ENCODE data around the gene SAE1.

Gene SAE1

GRCh38 chr19:47228168-47228936, 97.7 kb downstream of the SAE1 start:
- no peaks in the 10 kb centered on the region for H3K9me3 Mint-ChIP-seq
- H3K4me1 Mint-ChIP-seq, result peaks cover 32% of the 10 kb centered on the region
- H3K4me3 Mint-ChIP-seq, result no peak overlapping the region
- H3K27ac Mint-ChIP-seq, result peak overlapping the region; percentile 96
- ATAC-seq (peak; percentile 38), DNase-seq (ENCODE audit: low spot score in 2 of 2) (peak; percentile 47 to 84)
- peaks cover 43% of the 10 kb centered on the region for H3K36me3 Mint-ChIP-seq

DNA sequence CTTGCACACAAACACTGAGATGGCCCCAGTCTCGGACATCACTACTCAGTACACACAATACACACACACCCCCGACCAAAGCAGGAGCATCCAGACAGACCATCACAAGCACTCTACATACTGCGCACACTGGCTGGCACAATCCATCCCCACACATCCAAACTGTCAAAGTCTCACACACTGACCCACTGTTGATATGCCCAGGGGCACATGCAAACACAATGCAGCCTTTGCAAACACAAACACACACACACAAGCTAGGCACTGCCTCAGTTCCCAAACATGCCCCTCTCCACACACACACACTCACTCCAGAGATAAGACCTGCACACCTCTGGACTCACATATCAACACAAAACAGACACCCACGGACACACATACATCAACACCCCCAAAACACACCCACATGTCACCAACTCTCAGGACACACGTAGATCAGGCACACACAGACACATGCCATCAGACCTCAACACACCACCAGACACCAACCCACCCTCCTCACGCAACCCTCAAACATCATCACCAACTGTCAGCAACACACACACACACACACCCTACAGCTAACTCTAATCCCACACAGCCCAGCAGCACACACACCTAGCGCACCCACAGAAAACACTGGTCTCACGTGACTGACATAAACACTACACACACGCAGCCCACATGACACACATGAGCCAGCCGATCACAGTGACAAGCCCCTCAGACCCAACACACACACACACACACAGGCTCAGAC, 98.5 kb downstream of the SAE1 start:
- DNase-seq (ENCODE audit: low spot score in 2 of 2) (peak; percentile 7 to 64), ATAC-seq (no peak)
- H3K9me3 Mint-ChIP-seq, result no peaks in the 10 kb centered on the region
- no peak overlapping the region for H3K4me3 Mint-ChIP-seq
- H3K36me3 Mint-ChIP-seq, result peaks cover 37% of the 10 kb centered on the region
- H3K27ac Mint-ChIP-seq, result no peak overlapping the region
- H3K4me1 Mint-ChIP-seq, result peaks cover 32% of the 10 kb centered on the region

DNA sequence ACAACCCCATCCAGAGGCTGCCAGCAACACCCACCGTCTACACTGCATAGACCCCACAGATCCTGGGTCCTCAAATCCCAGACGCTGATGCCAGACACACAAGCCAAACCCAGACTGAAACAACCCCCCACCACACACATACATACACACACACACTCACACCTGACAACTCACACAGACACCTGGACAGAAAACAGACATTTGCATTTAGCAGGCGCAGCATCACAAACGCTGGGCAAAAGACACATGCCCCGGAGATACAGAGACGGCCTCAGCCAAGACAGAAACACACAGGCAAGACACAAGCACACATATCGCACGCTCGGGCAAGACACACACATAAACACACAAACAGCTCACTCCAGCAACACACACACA, 99.0 kb downstream of the SAE1 start:
- Mint-ChIP-seq H3K4me1 (peaks cover 32% of the 10 kb centered on the region), H3K9me3 (no peaks in the 10 kb centered on the region), H3K36me3 (peaks cover 37% of the 10 kb centered on the region), H3K4me3 (no peak overlapping the region), H3K27ac (no peak overlapping the region)
- ATAC-seq, result no peak
- DNase-seq (ENCODE audit: low spot score in 2 of 2), result peak in 1 of 2 donors; percentile 69

DNA sequence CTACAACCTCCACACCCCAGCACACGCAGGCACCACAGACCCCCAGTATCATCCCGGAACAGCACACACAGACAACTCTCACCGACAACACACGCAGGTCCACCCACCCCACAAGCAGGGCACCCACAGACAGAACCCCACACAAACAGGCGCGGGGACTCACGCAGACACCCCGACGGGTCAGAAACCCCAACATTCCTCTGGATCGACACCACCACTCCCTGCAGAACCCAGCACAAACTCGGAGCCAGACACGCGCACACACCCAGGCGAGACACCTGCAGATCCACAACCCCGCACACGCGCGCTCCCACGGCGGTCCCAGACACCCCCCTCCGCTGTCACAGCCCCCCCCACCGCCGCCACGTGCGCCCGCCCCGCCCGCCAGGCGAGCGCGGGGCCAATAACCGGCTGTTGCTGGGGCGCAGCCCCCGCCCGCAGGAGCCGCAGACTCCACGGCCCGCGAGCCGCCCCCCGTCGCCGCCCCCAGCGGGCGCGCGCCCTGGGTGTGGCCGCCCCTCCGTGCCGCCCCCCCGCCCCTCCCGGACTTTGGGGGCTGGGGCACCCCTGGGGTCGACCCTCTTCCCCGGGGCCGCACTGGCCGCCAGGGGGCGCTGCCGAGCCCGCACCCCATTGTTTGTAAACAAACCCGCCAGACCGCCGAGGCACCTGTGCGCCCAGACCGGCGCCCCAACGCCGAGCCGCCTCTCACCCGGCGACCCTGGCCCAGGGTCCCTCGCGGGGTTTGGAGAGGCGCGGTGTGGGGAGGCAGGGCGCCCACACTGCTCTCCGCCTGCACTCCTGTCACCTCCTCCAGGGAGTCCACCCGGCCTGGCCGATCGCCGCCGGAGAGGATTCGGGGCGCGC, 99.7 kb downstream of the SAE1 start:
- H3K36me3 Mint-ChIP-seq, result peaks cover 32% of the 10 kb centered on the region
- peaks cover 31% of the 10 kb centered on the region for H3K4me1 Mint-ChIP-seq
- H3K4me3 Mint-ChIP-seq, result no peak overlapping the region
- ATAC-seq, result peak; percentile 31
- no peaks in the 10 kb centered on the region for H3K9me3 Mint-ChIP-seq
- peak; percentile 86 to 96 for DNase-seq (ENCODE audit: low spot score in 2 of 2)
- no peak overlapping the region for H3K27ac Mint-ChIP-seq

- no peak within 1 kb of the TSS for H3K4me3 Mint-ChIP-seq
- H3K4me1 Mint-ChIP-seq, result peaks cover 26% of the 10 kb centered on the region
- peaks cover 27% of the 10 kb centered on the region for H3K36me3 Mint-ChIP-seq
- peak within 1 kb of the TSS; percentile 46 for H3K27ac Mint-ChIP-seq
- ATAC-seq, result no peak
- DNase-seq (ENCODE audit: low spot score in 2 of 2), result no peak
- no peaks in the 10 kb centered on the region for H3K9me3 Mint-ChIP-seq
Measured at GRCh38 chr19:47230921-47231214, 100.2 kb downstream of the SAE1 start, which contains the start of gene BBC3. TSS of gene BBC3 (minus strand) at chr19:47231199. CDS start at chr19:47228431, 2,768 bp downstream.

DNA sequence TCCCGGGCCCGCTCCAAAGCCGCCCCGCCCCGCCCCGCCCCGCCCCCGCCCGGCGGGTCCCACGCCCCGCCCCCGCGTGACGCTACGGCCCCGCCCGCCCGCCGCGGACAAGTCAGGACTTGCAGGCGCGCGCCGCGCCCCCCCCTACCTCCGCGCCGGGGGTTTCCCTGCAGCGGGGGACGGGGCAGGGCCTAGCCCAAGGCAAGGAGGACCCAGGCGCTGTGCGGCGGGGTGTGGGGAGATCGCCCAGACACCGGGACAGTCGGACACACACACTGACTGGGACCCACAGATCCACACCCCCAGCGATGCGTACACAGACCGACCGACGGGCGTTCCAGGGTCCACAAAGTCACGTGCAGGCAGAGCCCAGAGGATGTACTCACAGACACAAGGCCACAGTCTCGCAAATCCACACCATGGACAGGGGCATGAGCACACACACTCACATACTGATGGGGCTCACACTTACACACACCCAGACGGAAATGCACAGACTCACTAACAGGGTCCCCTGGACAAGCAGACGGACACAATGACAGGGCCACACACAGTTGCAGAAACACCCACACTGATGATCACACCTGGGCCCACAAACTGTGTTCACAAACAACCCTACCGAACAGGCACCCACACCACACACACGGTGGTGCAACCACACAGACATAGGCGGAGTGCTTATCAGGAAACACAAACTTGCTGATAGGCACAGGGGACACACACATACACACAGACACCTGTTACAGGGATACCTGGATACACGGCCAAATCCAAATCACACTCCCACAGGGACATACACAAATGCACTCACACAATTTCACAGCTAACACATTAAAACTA, 100.8 kb downstream of the SAE1 start:
- peak overlapping the region; percentile 46 for H3K27ac Mint-ChIP-seq
- H3K9me3 Mint-ChIP-seq, result no peaks in the 10 kb centered on the region
- H3K4me1 Mint-ChIP-seq, result peaks cover 26% of the 10 kb centered on the region
- no peak overlapping the region for H3K4me3 Mint-ChIP-seq
- H3K36me3 Mint-ChIP-seq, result peaks cover 23% of the 10 kb centered on the region
- ATAC-seq (peak; percentile 70), DNase-seq (ENCODE audit: low spot score in 2 of 2) (peak; percentile 85 to 94)

DNA sequence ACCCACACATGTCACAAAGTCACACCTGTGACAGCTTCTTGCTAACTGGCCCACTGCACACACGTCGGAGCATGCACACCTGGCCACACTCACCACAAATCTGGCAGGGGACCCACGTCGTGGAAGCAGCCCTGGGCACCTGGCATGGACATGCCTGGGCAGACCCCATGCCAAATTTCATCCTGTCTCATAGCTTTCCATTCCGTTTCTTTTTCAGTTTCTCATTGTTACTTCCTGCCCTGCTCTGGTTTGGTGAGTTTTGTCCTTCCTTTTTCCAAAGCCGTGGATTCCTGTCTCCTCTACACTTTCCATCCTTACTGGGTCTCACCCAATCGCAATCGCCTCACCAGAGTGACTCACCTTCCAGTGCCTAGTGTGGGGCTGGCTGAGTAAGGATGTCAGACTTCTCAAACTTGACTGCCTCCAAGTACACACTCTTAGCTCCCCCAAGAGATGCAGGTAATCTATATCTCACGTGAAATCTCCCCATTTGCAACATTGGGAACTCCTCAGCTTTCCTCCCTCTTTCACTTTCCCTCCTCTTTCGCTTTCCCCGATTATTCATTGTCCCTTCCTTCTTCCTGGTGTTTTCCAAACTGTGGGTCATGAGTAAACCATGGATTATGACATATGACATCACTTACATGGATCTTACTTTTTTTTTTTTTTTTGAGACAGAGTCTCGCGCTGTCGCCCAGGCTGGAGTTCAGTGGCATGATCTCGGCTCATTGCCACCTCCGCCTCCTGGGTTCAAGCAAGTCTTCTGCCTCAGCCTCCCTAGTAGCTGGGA, 102.0 kb downstream of the SAE1 start:
- DNase-seq (ENCODE audit: low spot score in 2 of 2), result no peak
- ATAC-seq, result no peak
- H3K4me1 Mint-ChIP-seq, result peaks cover 21% of the 10 kb centered on the region
- H3K36me3 Mint-ChIP-seq, result peaks cover 12% of the 10 kb centered on the region
- no peaks in the 10 kb centered on the region for H3K9me3 Mint-ChIP-seq
- H3K27ac Mint-ChIP-seq, result peak overlapping the region; percentile 46
- no peak overlapping the region for H3K4me3 Mint-ChIP-seq

GRCh38 chr19:47236072-47236675, 105.5 kb downstream of the SAE1 start:
- peaks cover 25% of the 10 kb centered on the region for H3K4me1 Mint-ChIP-seq
- ATAC-seq (no peak), DNase-seq (ENCODE audit: low spot score in 2 of 2) (no peak)
- peak overlapping the region; percentile 49 for H3K27ac Mint-ChIP-seq
- H3K9me3 Mint-ChIP-seq, result no peaks in the 10 kb centered on the region
- peaks cover 14% of the 10 kb centered on the region for H3K36me3 Mint-ChIP-seq
- no peak overlapping the region for H3K4me3 Mint-ChIP-seq

DNA sequence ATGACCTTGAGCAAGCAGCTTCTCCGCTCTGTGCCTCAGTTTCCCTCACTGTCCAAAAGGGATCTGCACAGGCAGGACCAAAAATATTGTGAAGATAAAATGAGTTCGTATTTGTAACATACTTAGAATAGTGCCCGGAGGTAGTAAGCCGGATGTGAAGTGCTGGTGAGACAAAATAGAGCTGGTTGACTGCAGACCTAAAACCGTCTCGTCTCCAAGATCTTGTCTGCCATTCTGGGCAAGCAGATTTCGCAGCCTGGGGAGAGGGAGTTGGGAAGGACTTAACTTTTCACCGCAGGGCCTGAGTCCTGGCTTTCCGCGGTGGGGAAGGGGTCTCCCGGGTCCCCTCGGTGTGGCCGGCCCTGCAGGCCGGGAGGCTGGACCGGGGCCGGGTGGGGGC, 108.5 kb downstream of the SAE1 start:
- no peak for ATAC-seq
- Mint-ChIP-seq H3K27ac (peak overlapping the region; percentile 45), H3K36me3 (peaks cover 5% of the 10 kb centered on the region), H3K4me3 (no peak overlapping the region), H3K9me3 (no peaks in the 10 kb centered on the region), H3K4me1 (peaks cover 6% of the 10 kb centered on the region)
- no peak for DNase-seq (ENCODE audit: low spot score in 2 of 2)

GRCh38 chr19:47239610-47240296, 109.1 kb downstream of the SAE1 start:
- peaks cover 6% of the 10 kb centered on the region for H3K4me1 Mint-ChIP-seq
- H3K27ac Mint-ChIP-seq, result no peak overlapping the region
- DNase-seq (ENCODE audit: low spot score in 2 of 2) (peak; percentile 44 to 86), ATAC-seq (peak; percentile 15)
- no peaks in the 10 kb centered on the region for H3K9me3 Mint-ChIP-seq
- H3K4me3 Mint-ChIP-seq, result no peak overlapping the region
- peaks cover 5% of the 10 kb centered on the region for H3K36me3 Mint-ChIP-seq

GRCh38 chr19:47240556-47240955, 109.9 kb downstream of the SAE1 start:
- ATAC-seq (no peak), DNase-seq (ENCODE audit: low spot score in 2 of 2) (no peak)
- peaks cover 5% of the 10 kb centered on the region for H3K36me3 Mint-ChIP-seq
- H3K27ac Mint-ChIP-seq, result peak overlapping the region; percentile 24
- H3K4me3 Mint-ChIP-seq, result no peak overlapping the region
- no peaks in the 10 kb centered on the region for H3K9me3 Mint-ChIP-seq
- peaks cover 6% of the 10 kb centered on the region for H3K4me1 Mint-ChIP-seq

- Mint-ChIP-seq H3K4me3 (no peak overlapping the region), H3K36me3 (peaks cover 5% of the 10 kb centered on the region), H3K9me3 (no peaks in the 10 kb centered on the region)
Measured at GRCh38 chr19:47240996-47241918, 110.6 kb downstream of the SAE1 start.

More at GRCh38 chr19:47240996-47241918, 110.6 kb downstream of the SAE1 start:
- ATAC-seq (peak; percentile 56), DNase-seq (ENCODE audit: low spot score in 2 of 2) (peak; percentile 64 to 86)
- peak overlapping the region; percentile 24 for H3K27ac Mint-ChIP-seq
- peaks cover 6% of the 10 kb centered on the region for H3K4me1 Mint-ChIP-seq

Measured in stimulated activated effector memory CD8-positive, alpha-beta T cell treated with anti-CD3 and anti-CD28 coated beads, Interleukin-12 subunit alpha, Interleukin-12 subunit beta, amount 100 ng/mL, for 72 hours (primary cell).